Natural killer cell (primary cell): ENCODE results near the gene RHBDD2. TPM values are rescaled to one million over a fixed set of nuclear protein-coding genes. Genes with fewer than 3 reads are reported as not detected.

Source experiments
- ATAC-seq, 3 donors: fragments of 150-1000 bp in 2 of 3; fragments of 200-7000 bp in 1 of 3; cut with Tn5 transposase; 1 replicate in 1 of 3; 2 replicates in 2 of 3; pipeline ENCODE4 v1.10.0; 2021; ENCODE audit warnings: mild to moderate bottlenecking in 2 of 3, moderate library complexity in 2 of 3
- DNase-seq, 2 donors: peaks; one replicate each; pipeline versions ENCODE4 v3.0.0 to v3.0.0-alpha.2; 2013 to 2021; ENCODE audit warnings: mixed read lengths in 1 of 2
- H3K27ac ChIP-seq: one replicate; pipeline ENCODE4 v1.5.1; 2013; ENCODE audit warnings: mild to moderate bottlenecking, low read length
- H3K27me3 ChIP-seq: one replicate; pipeline ENCODE4 v1.6.1; 2013; ENCODE audit warnings: low read length; ENCODE audit not compliant: control insufficient read depth, insufficient read depth
- H3K36me3 ChIP-seq: one replicate; pipeline ENCODE4 v1.6.1; 2013; ENCODE audit warnings: low read length; ENCODE audit not compliant: control insufficient read depth, insufficient read depth
- H3K4me1 ChIP-seq: one replicate; pipeline ENCODE4 v1.6.1; 2013; ENCODE audit warnings: low read length; ENCODE audit not compliant: control insufficient read depth, insufficient read depth
- H3K4me3 ChIP-seq: one replicate; pipeline ENCODE4 v1.5.1; 2013; ENCODE audit warnings: low read length
- H3K9me3 ChIP-seq: one replicate; pipeline ENCODE4 v1.6.1; 2013; ENCODE audit warnings: low read length; ENCODE audit not compliant: control insufficient read depth, insufficient read depth
- H3K27ac Mint-ChIP-seq, 2 donors: one replicate each; pipeline ENCODE4 v1.8.0; 2022; ENCODE audit warnings: mild to moderate bottlenecking in 2 of 2, mixed read lengths in 2 of 2, moderate library complexity in 1 of 2
- H3K27me3 Mint-ChIP-seq, 2 donors: one replicate each; pipeline ENCODE4 v1.8.0; 2022; ENCODE audit warnings: low read depth in 2 of 2, mixed read lengths in 2 of 2
- H3K36me3 Mint-ChIP-seq: one replicate; pipeline ENCODE4 v1.8.0; 2022; ENCODE audit warnings: mixed read lengths
- H3K4me1 Mint-ChIP-seq, 2 donors: one replicate each; pipeline ENCODE4 v1.8.0; 2022; ENCODE audit warnings: mixed read lengths in 2 of 2
- H3K4me3 Mint-ChIP-seq: one replicate; pipeline ENCODE4 v1.8.0; 2022; ENCODE audit warnings: mild to moderate bottlenecking, moderate library complexity, mixed read lengths
- H3K9me3 Mint-ChIP-seq, 2 donors: one replicate each; pipeline ENCODE4 v1.8.0; 2022; ENCODE audit warnings: mixed read lengths in 2 of 2
- CTCF ChIP-seq: fragments of 200-600 bp; IDR thresholded peaks from one replicate; pipeline ENCODE4 v1.8.0; 2022; ENCODE audit warnings: antibody characterized with exemption
- WGBS: methylation state at CpG from one replicate; pipeline ENCODE4 v1.1.7; 2013; ENCODE audit warnings: missing lambda C conversion rate; ENCODE audit not compliant: insufficient coverage; 5-methylcytosine and 5-hydroxymethylcytosine counted together
- intact Hi-C: fragments of 100-400 bp; cut with micrococcal nuclease; formaldehyde crosslinking; loops from one replicate; pipeline ENCODE4 v1.14.2; 2022
- total RNA-seq, 4 donors: library from RNA; stranded (reverse); fragments of 120-200 nt in 1 of 4; gene quantifications; one replicate each; pipeline versions ENCODE4 v1.2.3 to v1.2.4, GENCODE V29; 2013 to 2022

The RHBDD2 gene
- total RNA-seq, 3 donors from 2014 or later (not counting 1 experiment from before 2014, with no cell fraction given), result 45.2 to 74.3 (median 61.9) TPM

- Histone ChIP-seq H3K4me3 (no peak overlapping the region), H3K36me3 (no peaks in the 10 kb centered on the region), H3K27me3 (no peaks in the 10 kb centered on the region), H3K9me3 (no peaks in the 10 kb centered on the region), H3K27ac (no peak overlapping the region), H3K4me1 (peaks cover 3% of the 10 kb centered on the region)
- intact Hi-C loops, result no loop called here
- no peaks in the 10 kb centered on the region for H3K9me3 Mint-ChIP-seq
- 100% methylated on average over 1 of the region's 2 CpGs for WGBS
- H3K27ac Mint-ChIP-seq, result no peak overlapping the region
- H3K27me3 Mint-ChIP-seq, result peaks cover 7 to 11% of the 10 kb centered on the region in 2 donors
- H3K4me3 Mint-ChIP-seq, result no peak overlapping the region
- H3K36me3 Mint-ChIP-seq, result no peaks in the 10 kb centered on the region
- H3K4me1 Mint-ChIP-seq, result peaks cover 0 to 6% of the 10 kb centered on the region in 2 donors
- no peak for ATAC-seq
- no peak for TF ChIP-seq CTCF
- no peak for DNase-seq
Observed at GRCh38 chr7:75868153-75868552, 10.7 kb upstream of the RHBDD2 start.

GRCh38 chr7:75869776-75870379 is 9.0 kb upstream of the RHBDD2 start:
- peaks cover 0 to 6% of the 10 kb centered on the region in 2 donors for H3K4me1 Mint-ChIP-seq
- no peaks in the 10 kb centered on the region for H3K36me3 Mint-ChIP-seq
- H3K27ac Mint-ChIP-seq, result no peak overlapping the region
- no peaks in the 10 kb centered on the region for H3K9me3 Mint-ChIP-seq
- H3K4me3 ChIP-seq, result no peak overlapping the region
- intact Hi-C loops, result no loop called here
- no peaks in the 10 kb centered on the region for H3K9me3 ChIP-seq
- no peaks in the 10 kb centered on the region for H3K27me3 ChIP-seq
- H3K27me3 Mint-ChIP-seq, result peaks cover 7% of the 10 kb centered on the region in 2 donors
- no peak for ATAC-seq
- H3K27ac ChIP-seq, result no peak overlapping the region
- no peak for DNase-seq
- WGBS, result 88% methylated on average over 4 of the region's 7 CpGs
- H3K4me1 ChIP-seq, result peaks cover 3% of the 10 kb centered on the region
- no peaks in the 10 kb centered on the region for H3K36me3 ChIP-seq
- no peak for TF ChIP-seq CTCF
- no peak overlapping the region for H3K4me3 Mint-ChIP-seq

- Mint-ChIP-seq H3K36me3 (no peaks in the 10 kb centered on the region), H3K27me3 (peaks cover 7% of the 10 kb centered on the region in 2 donors), H3K4me1 (peaks cover 0 to 6% of the 10 kb centered on the region in 2 donors), H3K27ac (no peak overlapping the region), H3K4me3 (no peak overlapping the region), H3K9me3 (no peaks in the 10 kb centered on the region)
- intact Hi-C loops, result no loop called here
- Histone ChIP-seq H3K4me3 (no peak overlapping the region), H3K27me3 (no peaks in the 10 kb centered on the region), H3K27ac (no peak overlapping the region), H3K36me3 (no peaks in the 10 kb centered on the region), H3K4me1 (peaks cover 3% of the 10 kb centered on the region), H3K9me3 (no peaks in the 10 kb centered on the region)
- ATAC-seq, result no peak
- DNase-seq, result no peak
- no peak for TF ChIP-seq CTCF
- WGBS, result 73% methylated on average over 9 of the region's 9 CpGs
Observed at GRCh38 chr7:75870557-75871161, 8.2 kb upstream of the RHBDD2 start.
